RPMI8226 (cell line): ENCODE results near the gene PSMB7.
"Not testable (repeated sequence)": the region's sequence is repeated elsewhere in the genome, so short reads cannot be mapped to it uniquely, and the experiment has no call there.

ENCODE experiments used
- DNase-seq: peaks from one replicate; pipeline ENCODE4 v3.0.0-alpha.2; 2015

Gene PSMB7

GRCh38 chr9:124442826-124443225, 27.6 kb upstream of the PSMB7 start:
- DNase-seq: no peak

DNA sequence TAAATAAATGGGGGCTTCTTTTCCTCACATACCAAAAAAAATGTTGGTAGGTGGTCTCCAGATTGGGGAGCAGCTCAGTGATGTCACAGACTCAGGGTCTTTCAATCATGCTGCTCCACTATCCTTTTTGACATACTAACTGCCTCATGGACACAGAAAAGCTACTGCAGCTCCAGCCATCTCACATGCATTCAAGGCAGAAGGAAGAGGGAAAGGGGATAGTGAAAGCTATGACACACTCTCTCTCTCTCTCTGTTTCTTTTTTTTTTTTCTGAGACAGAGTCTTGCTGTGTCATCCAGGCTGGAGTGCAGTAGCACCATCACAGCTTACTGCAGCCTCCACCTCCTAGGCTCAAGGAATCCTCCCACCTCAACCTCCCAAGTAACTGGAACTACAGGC, 27.1 kb upstream of the PSMB7 start:
- DNase-seq: no peak

GRCh38 chr9:124441291-124441690, 26.0 kb upstream of the PSMB7 start:
- peak; percentile 46 for DNase-seq

GRCh38 chr9:124440786-124441185, 25.5 kb upstream of the PSMB7 start:
- DNase-seq: no peak

DNA sequence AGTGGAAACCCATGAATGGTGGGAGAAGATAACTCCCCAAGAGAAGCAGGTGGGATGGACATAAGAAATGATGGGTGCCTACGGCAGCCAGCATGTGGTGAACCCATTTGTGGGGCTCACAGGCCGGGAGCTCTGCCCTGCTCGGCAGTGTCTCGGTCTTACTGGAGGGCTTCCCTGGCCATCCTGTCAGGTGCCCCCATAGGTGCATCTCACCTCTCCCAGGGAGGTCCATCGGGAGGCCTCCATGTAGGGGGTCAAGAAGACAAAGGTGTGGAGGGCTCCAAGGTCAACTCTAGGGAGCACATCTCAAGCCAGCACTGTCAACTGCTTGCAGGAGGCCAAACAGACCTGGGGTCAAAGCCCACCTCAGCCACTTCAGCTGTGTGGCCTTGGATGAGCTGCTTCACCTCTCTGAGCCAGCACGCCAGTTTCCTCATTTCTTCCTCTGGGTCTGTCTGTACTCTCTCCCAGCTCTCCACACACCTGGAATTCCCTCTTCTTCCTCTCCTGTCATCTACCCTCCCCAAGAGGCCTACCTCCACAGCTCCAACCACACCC, 24.5 kb upstream of the PSMB7 start:
- DNase-seq: no peak

- no peak for DNase-seq
These were observed 23.8 kb upstream of the PSMB7 start for GRCh38 chr9:124439086-124439485.

DNA sequence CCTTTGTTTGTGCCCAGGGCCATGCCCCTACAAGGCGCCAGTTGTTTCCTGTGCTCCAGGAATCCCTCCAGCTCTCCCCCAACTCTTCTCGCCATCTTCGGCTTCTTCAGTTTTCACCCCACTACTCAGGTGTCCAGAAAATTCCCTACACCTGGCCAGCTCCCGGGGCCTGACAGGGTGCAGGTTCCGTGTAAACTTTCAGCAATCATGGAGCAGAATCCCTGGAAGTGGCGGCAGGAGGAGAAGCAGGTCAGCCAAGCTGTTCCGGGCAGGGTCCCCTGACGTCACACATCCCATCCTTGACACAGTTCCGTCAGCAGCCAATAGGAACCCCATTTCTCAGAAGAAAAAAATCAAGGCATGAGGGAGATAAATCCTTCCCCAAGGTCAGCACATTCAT, 22.8 kb upstream of the PSMB7 start:
- DNase-seq: no peak

DNA sequence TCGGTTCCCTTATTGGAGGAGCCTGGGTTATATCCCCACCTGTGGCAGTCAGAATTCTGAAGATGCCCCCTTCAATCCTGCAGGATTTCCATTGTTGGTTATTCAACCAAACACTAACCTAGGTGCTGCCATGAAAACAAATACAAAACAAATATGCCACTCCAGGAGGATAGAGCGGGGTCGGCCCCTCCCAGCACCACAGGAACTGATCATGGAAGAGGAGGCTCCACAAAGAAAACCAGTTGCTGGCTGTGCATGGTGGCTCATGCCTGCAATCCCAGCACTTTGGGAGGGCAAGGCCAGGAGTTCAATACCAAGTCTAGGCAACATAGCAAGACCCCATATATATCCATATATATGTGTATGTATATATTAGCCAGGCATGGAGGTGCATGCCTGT, 21.8 kb upstream of the PSMB7 start:
- DNase-seq: no peak

DNA sequence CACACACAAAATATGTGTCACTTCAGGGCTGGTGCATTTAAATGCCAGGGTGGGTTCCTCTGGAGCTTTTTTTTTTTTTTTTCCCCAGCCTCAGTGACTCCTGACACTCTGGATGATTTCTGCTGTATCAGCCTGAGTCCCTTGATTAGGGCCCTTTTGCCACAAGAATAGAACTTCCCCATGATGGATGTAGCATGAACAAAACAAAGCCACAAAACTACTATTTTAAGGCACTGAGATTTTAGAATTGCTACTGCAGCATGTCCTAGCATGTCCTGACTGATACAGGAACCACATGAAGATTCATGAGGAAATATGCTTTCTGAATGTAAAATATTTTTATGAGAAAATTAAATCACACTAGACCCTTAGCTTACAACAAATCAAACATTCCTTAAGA, 21.1 kb upstream of the PSMB7 start:
- DNase-seq: peak; percentile 54

DNA sequence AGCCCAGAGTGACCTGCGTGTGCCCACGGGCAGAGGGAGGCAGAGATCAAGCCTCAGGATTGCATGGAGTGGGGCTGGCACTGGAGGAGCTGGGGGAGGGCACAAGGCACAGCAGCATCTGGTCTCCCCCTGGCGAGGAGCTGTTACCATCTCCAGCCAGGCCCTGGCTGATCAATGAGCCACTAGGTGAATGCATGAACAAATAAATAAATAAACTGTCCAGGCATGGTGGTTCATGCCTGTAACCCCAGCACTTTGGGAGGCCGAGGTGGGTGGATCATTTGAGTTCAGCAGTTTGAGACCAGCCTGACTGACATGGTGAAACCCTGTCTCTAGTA, 14.3 kb upstream of the PSMB7 start:
- no peak for DNase-seq

GRCh38 chr9:124428751-124429529, 13.7 kb upstream of the PSMB7 start:
- DNase-seq: no peak

- no peak for DNase-seq
These were observed 12.0 kb upstream of the PSMB7 start for GRCh38 chr9:124427281-124427680.

- DNase-seq: no peak
These were observed 11.1 kb upstream of the PSMB7 start for GRCh38 chr9:124426361-124426760.

DNA sequence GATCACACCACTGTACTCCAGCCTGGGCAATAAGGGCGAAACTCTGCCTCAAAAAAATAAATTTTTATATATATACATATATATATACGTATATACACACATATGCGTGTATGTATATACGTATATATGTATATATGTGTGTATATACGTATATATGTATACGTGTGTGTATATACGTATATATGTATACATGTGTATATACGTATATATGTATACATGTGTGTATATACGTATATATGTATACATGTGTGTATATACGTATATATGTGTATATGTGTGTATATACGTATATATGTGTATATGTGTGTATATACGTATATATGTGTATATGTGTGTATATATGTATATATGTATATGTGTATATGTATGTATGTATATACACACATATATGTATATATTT, 10.5 kb upstream of the PSMB7 start:
- not testable (repeated sequence) for DNase-seq

GRCh38 chr9:124423591-124423990, 8.3 kb upstream of the PSMB7 start:
- no peak for DNase-seq

DNA sequence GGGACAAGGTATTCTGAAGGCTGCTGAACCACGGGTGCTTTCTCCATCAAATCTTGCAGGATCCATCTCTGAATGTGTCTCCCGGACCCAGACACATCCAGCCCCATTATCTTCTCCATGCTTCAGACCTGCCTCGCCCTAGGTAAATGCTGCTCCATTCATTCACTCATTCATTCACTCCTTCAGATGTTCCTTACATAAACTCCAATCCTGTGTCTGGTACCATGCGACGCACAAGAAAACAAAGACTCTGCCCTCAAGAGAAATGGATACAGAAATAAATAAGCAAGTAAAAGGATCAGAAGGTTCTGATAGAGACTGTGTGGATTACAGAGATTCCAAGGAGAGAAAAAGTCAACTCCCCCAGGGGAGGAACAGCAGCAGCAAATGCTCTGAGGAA, 7.9 kb upstream of the PSMB7 start:
- DNase-seq: no peak

DNA sequence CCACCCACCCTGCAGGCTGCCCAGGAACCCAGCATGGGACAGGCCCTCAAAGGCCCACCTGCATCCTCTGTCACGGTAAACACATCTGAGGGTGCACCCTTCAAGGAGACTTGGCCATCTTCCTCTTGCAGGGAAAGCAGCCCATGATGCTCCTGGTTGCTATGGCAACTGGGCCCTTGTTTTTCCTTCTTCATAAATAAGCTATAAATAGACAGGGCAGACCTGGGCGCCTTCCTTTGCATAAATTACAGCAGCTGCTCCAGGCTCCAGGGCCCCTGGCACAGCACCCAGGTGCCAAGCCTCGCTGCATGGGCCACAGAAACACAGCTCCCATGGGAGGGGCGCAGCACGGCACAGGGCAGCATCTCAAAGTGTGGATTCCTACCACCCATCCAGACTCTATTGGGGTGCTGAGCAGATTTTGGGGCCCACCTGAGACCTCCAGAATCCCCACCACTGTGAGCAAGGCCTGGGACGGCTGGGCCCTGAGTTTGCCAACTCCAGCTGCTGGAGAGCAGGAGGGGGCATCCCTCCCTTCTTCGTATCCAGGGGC, 5.8 kb upstream of the PSMB7 start:
- DNase-seq: peak; percentile 77

GRCh38 chr9:124419832-124420489, 4.7 kb upstream of the PSMB7 start:
- no peak for DNase-seq

GRCh38 chr9:124415852-124416484, 726 bp upstream of the PSMB7 start:
- no peak for DNase-seq

DNA sequence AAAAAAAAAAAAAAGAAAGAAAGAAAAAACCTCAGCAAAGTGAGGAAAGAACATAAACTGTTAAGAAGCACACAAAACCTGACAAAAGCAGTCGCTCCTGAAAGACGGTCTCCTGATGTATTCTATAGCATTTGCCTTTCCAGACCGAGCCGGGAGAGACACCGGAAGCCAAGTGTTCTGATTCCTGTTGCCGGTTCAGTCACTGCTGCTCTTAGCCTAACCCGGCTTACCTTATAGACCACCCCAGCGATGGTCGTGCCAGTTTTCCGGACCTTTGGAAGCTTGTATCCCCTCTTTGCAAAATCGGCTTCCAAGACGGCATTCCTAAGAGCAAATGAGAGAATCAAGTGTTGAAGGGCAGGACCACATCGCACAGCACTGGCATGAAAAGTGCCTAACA, 630 bp downstream of the PSMB7 start:
- no peak for DNase-seq

GRCh38 chr9:124412228-124412575, 3.0 kb downstream of the PSMB7 start:
- DNase-seq: no peak

- no peak for DNase-seq
These were observed 3.6 kb downstream of the PSMB7 start for GRCh38 chr9:124411514-124412227.

GRCh38 chr9:124410321-124410913, 4.8 kb downstream of the PSMB7 start:
- DNase-seq: no peak
